ENCODE data around the gene SDK2.
A peak's percentile ranks its signal among the peaks of the same experiment; 100 is the strongest.

SDK2 gene

GRCh38 chr17:73551144-73551543 is 93.1 kb downstream of the SDK2 start:
- no peak for DNase-seq

- DNase-seq: no peak
These were observed 93.7 kb downstream of the SDK2 start for GRCh38 chr17:73550556-73550955.

GRCh38 chr17:73549841-73550430 is 94.3 kb downstream of the SDK2 start:
- DNase-seq: no peak

- DNase-seq: no peak
These were observed 95.5 kb downstream of the SDK2 start for GRCh38 chr17:73548620-73549311.

DNA sequence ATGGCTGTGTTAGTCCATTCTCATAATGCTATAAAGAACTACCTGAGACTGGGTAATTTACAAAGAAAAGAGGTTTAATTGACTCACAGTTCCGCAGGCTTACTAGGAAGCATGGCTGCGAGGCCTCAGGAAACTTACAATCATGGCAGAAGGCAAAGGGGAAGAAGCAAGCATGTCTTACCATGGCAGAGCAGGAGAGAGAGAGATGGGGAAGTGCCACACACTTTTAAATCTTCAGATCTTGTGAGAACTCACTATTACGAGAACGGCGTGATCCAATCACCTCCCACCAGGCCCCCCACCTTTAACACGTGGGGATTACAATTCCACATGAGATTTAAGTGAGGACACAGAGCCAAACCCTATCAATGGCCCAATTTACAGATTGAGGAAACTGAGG is 96.5 kb downstream of the SDK2 start:
- no peak for DNase-seq

DNA sequence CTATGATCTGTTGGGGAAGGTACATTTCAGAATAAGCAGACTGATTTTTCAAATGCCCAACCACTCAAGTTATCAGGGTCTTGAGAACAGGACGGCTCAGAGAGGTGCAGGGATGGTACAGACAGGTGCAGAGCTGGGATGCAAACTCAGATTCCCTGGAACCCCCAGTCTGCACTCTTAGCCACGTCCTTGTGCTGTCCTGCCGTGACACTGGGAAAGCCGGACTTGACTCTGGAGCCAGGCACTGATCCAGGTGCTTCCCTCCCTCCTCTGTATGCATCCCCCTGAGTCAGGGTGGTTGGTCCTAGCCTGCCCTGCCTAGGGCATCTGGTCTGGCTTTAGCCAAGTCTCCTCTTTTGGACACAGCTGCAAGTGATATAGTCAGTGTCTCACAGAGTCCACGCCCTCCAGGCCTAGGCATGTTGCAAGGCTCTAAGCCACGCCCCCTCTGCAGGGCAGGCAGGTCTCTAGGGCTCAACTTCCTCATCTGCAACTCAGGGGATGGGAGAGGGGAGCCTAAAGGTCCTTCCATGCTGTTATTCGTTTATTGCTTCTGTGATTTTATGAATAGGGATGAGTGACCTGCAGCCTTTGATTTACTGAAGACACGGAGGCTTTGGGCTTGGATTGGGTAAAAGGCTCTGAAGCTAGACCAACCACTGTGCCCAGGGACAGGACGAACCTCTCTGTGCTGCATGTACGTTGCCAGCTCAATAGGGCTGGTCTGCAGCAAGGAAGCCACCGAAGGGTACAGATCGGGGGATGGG is 97.3 kb downstream of the SDK2 start:
- peak; percentile 47 to 77 for DNase-seq

GRCh38 chr17:73546114-73546513 is 98.1 kb downstream of the SDK2 start:
- DNase-seq: no peak

DNA sequence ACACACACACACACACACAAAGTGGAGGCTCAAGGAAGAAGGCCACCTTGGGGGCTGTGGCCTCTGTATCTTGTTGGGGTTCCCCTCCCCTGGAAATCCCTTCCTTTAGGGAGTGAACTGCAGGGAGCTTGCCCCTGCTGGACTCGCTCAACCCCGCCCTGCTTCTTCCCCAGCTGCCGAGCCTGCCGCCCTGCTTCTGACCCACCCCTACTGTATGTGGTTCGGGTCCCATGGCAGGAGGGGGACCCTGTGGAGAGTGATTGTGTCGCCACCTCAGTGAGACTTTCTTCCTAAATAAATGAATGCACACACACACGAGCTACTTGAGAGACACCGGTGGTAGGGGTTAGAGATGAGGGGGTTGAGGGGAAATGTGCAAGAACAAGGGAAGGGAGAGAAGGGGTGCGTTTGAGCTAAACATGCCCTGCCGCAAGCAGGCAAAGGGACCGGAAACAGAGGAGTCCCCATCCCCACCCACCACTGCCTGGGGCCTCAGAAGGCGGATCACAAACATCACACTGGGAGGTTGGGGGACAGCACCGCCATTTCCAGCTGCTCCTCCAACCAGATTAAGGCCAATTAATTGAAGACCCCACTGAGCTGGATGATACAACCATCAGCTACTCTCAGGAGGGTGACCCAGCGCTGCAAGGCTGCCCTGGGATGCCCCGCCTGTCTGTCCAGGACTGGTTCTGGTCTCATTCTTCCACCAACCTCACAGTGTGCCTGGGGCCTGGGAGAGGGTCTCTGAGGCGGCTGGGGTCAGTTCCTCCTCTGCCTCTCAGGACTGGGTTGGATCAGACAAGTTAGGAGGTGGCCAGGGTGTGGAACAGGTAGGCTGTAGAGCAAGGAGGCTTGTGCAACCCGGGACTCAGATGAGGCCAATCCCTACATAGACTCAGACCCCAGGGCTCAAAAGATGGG is 98.9 kb downstream of the SDK2 start:
- DNase-seq: no peak

GRCh38 chr17:73544333-73544732 is 99.9 kb downstream of the SDK2 start:
- DNase-seq: no peak

GRCh38 chr17:73542323-73542722 is 101.9 kb downstream of the SDK2 start:
- no peak for DNase-seq

DNA sequence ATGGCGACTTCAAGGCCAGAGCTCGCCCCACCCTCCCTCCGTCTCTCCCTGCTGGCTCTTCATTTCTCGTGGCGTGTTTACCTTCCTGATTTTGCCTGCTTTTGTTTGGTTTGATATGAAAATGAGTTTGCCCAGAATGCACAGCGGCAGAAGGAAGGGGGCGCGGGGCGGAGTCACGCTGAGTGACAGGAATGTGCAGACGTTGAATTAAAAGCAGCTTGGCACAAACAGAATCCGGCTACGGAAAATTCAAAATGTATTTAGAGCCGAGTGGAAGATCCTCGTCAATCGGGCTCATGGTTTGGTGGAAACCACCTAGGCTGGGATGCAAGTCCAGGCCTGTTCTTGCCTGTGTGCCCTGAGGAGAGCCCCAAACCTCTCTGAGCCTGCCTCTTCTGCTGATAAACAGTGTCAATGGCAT is 102.7 kb downstream of the SDK2 start:
- DNase-seq: no peak

GRCh38 chr17:73541111-73541510 is 103.1 kb downstream of the SDK2 start:
- no peak for DNase-seq

DNA sequence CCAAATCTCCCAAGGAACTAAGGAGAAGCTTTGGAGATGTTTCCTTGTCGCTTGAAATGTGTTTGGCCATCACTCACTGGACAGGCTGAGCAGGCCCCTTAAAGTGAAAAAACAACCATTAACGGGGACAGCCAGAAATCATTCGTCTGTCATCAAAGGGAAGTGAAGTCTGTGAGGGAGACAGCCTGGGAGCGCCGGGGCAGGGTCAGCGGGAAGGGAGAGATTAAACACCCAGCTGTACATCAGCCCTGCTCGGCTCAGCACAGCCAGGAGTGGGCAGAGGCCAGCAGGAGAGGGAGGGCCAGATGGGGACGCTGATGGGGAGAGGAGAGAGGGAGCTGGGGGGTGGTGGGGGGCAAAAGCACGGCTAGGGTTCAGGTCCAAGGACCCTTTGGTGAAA is 105.1 kb downstream of the SDK2 start:
- DNase-seq: no peak

DNA sequence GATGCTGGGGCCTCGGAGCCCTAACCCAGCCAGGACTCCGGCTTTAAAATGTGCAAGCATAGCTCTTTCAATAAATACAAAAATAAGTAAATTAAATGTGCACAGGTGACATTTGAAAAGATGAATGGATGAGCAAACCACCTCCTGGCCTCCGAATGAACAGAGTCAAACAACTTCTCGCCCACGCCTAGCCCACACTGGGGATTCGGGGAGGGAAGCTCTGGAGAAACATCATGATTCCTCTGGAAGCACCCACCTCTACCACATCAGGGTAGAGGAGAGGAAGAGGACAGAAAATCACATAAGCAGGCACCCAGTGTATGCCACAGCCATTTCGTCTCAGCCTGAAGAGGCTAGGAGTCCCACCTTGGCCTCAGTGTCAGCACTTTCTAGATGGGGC is 105.8 kb downstream of the SDK2 start:
- no peak for DNase-seq

DNA sequence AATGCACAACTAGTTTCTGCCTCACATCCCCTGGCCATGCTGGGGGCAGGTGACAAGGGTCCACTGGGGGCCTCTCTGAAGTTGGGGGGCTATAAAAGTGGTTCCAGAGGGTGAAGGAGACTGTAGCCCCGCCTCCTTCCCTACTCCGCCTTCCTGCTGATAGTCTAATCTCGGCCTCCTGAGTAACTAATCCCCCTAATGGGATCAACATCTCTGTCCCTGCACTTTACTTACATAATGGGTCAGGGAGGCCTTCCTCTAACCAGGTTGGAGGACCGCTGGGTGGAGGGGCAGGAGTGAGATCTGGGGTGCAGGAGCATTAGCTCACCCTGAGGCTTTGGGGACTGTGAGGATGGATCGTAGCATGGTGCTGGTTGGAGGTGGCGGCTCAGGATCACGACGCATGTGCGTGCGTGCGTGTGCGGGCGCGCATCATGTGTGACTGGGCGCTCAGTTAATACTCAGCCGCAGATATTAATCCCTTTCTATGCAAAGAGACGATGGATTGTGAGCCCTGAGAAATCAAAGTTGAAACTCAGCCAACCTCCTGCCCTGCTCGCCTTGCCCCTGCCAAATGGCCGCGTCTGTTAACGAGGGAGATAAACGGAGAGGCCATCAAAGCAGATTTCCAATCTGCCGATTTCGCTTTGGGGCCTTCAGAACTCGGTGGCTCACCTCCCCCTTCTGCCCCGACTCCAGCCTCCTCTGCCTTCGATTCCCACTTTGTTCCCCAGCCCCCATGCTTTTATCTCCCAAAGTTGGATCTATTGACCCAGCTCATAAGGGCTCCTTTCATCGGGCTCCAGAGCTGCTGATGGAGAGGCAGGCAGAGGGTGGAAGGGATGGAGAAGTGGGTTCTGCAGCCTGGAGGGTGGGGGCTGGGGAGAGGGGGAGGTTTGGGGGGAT is 107.3 kb downstream of the SDK2 start:
- no peak for DNase-seq

DNA sequence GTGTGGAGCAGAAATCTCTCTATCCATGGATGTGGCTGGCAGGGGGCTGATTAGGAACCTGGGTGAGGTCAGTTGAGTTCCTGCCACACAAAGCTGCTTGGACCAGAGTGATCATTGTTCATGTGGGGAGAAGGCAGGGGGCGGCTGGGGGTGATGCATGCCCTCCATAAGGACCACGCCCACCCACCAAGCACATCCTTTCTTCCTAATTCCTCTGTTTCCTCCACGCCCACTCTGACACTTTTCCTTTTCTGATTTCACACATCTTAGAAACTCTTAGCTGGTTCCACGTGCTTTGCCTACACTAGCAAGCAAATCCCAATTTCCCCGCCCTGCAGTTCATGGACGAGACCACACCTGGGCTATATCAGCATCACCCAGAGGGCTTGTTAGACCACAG is 108.5 kb downstream of the SDK2 start:
- DNase-seq: no peak

- no peak for DNase-seq
These were observed 109.9 kb downstream of the SDK2 start for GRCh38 chr17:73534209-73534909.

- DNase-seq: no peak
These were observed 110.5 kb downstream of the SDK2 start for GRCh38 chr17:73533781-73534180.

GRCh38 chr17:73533127-73533526 is 111.1 kb downstream of the SDK2 start:
- no peak for DNase-seq

- DNase-seq: peak in 1 of 2 experiments; percentile 41
These were observed 111.8 kb downstream of the SDK2 start for GRCh38 chr17:73532421-73532901.

GRCh38 chr17:73531158-73531557 is 113.1 kb downstream of the SDK2 start:
- no peak for DNase-seq
